HG03135 (cell line): ENCODE data around the gene IRGQ.
"Not testable (repeated sequence)": the region's sequence is repeated elsewhere in the genome, so short reads cannot be mapped to it uniquely, and the experiment has no call there.

Experiments
- ATAC-seq: cut with Tn5 transposase; IDR thresholded peaks from one replicate; pipeline ENCODE4 v1.9.1; 2021; ENCODE audit warnings: mild to moderate bottlenecking, moderate library complexity; ENCODE audit not compliant: unreplicated experiment

The IRGQ gene, protein sequence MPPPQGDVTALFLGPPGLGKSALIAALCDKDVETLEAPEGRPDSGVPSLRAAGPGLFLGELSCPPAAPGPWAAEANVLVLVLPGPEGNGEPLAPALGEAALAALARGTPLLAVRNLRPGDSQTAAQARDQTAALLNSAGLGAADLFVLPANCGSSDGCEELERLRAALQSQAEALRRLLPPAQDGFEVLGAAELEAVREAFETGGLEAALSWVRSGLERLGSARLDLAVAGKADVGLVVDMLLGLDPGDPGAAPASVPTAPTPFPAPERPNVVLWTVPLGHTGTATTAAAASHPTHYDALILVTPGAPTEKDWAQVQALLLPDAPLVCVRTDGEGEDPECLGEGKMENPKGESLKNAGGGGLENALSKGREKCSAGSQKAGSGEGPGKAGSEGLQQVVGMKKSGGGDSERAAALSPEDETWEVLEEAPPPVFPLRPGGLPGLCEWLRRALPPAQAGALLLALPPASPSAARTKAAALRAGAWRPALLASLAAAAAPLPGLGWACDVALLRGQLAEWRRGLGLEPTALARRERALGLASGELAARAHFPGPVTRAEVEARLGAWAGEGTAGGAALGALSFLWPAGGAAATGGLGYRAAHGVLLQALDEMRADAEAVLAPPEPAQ

GRCh38 chr19:43595999-43596841, at the start of gene IRGQ, which contains the start of gene ZNF576:
Gene IRGQ (minus strand): TSS chr19:43596134. CDS start chr19:43595338, 796 bp downstream.
Gene ZNF576 (plus strand): TSS chr19:43596595. CDS start chr19:43597109, 514 bp downstream.
- peak; percentile 73 for ATAC-seq

DNA sequence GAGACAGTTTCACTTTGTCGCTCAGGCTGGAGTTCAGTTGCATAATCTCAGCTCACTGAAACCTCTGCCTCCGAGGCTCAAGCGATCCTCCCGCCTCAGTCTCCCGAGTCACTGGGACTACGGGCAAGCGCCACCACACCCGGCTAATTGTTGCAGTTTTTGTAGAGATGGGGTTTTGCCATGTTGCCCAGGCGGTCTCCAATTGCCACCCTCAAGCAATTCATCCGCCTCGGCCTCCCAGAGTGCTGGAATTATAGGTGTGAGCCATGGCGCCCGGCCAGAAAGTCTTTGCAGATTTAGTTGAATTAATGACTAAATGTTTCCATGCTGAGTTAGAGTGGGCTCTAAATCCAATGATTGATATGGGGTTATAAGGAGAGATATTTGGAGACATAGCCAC, 48.2 kb upstream of the IRGQ start:
- no peak for ATAC-seq

DNA sequence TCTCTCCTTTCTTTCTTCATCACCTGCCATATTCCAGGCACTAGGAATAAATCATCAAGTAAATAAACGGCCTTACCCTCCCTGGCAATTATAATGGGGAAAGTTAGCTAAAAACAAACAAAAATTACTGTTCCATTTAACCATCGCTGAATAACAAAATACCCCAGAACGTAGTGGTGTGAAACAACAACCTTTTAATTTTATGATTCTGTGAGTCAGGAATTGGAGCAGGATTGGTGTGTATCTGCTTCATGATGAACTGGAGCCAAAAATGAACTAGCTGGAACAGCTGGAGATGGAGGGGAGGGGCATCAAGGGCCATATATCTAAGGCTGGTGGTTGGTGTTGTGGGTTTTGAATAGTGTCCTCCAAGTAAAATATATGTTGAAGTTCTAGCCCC, 47.4 kb upstream of the IRGQ start:
- no peak for ATAC-seq

- ATAC-seq: no peak
Measured at GRCh38 chr19:43642531-43642930, 46.6 kb upstream of the IRGQ start.

GRCh38 chr19:43641333-43641732, 45.4 kb upstream of the IRGQ start:
- no peak for ATAC-seq

GRCh38 chr19:43640424-43640757, 44.5 kb upstream of the IRGQ start:
- ATAC-seq: no peak

DNA sequence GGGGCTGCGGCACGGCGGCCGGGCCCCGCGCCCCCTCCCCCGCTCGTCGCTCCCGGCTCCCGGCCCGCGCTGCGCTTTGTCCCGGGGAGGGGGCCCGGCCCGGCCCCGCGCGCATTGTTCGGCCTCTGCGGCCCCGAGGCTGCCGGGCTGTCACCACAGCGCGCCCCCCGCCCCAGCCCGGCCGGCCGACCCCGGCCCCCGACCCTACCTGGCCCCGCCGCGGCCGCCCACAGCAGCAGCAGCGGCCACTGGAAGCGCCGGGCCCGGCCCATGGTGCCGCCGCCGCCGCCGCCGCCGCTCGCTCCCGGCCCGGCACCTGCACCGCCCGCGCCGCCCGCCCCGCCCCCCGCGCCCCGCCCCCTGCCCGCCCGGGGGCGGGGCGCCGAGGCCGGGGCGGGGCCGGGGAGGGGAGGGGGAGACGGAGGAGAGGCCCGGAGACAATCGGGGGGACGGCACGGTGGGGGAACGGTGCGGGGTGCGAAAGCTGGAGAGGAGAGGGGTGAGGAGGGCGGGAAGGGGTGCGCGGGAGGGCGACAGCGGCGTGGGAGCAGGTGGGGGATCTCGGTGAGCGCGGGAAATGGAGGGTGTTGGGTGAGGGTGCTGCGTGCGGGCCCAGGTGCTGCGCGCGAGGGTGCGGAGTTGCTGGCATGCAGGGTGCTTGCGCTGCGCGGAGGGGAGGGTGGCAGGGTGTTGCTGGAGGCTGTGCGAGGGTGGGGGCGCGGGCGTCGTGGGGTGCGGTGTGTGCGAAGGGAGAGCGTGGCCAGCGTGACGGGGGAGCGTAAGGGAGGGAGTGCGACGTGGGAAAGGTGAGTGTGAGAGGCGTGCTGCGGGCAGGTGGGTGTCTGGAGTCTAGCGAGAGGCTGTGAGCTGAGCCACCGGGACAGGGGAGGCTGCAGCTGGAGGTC, 43.8 kb upstream of the IRGQ start, which contains the start of gene CADM4:
Gene CADM4 (minus strand): TSS at position 332 of the 905 bp plus-strand sequence. CDS start 60 bp downstream, at position 272.
- ATAC-seq: no peak

GRCh38 chr19:43638995-43639518, 43.1 kb upstream of the IRGQ start:
- no peak for ATAC-seq

DNA sequence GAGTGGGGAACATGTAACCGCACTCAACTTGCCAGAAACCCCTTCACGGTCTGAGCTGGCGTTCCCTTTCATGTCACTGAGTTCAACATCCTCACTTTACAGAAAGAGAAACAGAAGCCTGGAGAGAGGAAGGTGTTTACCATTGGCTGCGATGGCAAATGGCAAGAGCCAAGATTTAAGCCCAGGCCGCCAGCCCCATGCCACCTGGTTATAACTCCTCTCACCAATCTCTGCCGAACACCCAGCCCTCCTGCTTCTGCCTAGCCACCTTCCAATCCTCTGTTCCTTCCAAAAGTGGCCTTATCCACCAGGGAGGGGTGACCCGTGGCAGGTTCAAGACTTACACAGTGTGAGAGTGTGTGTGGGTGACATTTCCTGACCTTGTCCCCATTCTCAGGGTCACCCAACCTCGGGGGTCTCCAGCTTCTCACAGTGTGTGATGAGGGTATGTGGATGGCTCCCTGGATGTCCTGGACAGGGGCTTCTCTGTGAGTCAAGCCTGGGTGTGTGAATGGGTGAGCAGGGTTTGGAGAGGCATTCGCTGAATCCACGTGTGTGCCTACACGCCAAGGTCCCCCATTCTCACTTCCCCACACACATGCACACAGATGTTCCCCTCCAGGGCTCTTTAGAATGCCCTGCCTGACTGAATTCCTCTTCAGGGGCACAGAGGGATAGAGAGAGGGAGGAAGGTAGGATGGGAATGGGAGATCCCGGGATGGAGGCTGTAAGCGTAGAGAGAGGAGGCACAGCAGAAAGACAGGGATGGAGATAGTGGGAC, 42.5 kb upstream of the IRGQ start:
- no peak for ATAC-seq

DNA sequence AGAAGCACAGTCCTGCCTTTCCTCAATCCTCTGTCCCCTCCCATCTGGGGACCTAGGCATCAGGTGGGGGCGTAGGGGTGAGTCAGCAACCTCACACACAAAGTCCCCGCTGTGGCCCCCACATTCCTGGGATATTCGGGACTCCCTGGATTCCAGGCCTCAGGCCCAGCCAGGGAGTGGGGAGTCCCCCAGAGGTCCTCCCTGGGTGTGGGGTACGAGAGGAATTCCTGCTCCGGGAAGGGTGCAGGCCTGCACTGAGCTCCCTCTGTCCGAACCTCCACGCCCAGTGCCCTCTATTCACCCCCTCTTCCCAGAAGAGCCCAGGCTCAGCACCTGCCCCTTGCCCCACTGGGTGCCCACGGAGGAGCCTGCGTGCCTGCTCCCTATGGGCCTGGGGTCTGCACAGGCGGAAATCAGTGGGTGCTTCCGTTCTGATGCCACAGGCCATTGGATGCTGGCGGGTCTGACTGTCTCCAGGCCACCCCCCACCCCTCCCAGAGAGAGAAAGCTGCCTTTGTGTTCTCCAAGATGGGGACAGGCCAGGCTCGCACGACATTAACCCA, 40.3 kb upstream of the IRGQ start:
- no peak for ATAC-seq

- not testable (repeated sequence) for ATAC-seq
Measured at GRCh38 chr19:43635561-43635940, 39.6 kb upstream of the IRGQ start.

- ATAC-seq: no peak
Measured at GRCh38 chr19:43634872-43635560, 39.1 kb upstream of the IRGQ start.

GRCh38 chr19:43634506-43634871, 38.6 kb upstream of the IRGQ start:
- no peak for ATAC-seq

- ATAC-seq: no peak
Measured at GRCh38 chr19:43634068-43634467, 38.1 kb upstream of the IRGQ start.

- no peak for ATAC-seq
Measured at GRCh38 chr19:43633520-43633919, 37.6 kb upstream of the IRGQ start.

- no peak for ATAC-seq
Measured at GRCh38 chr19:43631491-43631890, 35.6 kb upstream of the IRGQ start.

DNA sequence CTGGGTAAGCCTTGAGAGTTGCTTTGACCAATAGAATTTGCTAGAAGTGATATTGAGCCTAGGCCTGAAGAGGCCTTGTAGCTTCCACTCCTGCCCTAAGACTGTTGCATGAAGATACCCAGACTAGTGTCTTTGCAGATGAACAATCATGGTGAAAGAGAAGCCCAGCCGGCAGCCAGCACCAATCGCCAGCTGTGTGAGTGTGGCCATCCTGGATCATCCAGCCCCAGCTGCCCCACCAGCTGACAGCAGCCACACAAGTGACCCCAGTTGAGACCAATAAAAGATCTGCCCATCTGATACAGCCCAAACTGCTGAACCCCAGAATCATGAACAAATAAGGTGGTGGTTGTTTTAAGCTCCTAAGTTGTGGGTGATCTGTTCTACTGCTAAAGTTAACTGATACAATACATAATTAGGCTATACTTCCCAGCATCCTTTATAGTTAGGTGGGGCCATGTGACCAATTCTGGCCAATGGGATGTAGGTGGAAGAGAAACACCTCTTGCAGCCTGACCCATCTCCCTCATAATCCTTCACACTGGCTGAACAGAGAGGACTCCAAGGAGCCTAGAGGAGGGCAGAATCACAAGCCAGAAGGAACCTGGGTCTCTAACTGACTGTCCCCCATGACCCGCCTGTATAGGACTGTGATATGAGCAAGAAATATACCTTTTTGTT, 32.9 kb upstream of the IRGQ start:
- no peak for ATAC-seq

GRCh38 chr19:43626838-43627237, 30.9 kb upstream of the IRGQ start:
- no peak for ATAC-seq
